ENCODE data around the gene CTPS1. TPM values are rescaled to one million over a fixed set of nuclear protein-coding genes. Genes with fewer than 3 reads are reported as not detected.

CTPS1 gene
- total and polyA plus RNA-seq, 2 of the 13 experiments (the other 11 are each of a cell fraction or from before 2014, with no cell fraction given), result 9.6 to 42.8 TPM

DNA sequence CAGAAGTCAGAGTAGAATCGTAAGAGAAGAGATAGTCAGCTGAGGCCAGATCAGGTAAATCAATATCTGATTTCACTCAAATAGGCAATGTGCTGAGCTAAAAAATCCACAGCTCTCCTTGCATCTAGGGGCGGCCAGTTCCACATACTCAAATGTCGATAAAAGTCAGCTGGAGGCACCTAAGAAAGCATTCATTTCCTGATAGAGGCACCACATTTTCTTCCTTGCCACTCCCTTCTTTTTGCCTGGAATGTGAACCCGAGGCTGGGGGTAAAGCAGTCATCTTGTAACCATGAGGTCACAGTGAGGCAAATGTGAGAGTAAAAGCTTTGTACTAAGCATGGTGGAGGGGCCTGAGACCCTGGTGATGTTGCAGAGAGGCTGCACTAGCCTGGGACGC, 24.2 kb upstream of the CTPS1 start (continued):
- TF ChIP-seq, protein P1, sequence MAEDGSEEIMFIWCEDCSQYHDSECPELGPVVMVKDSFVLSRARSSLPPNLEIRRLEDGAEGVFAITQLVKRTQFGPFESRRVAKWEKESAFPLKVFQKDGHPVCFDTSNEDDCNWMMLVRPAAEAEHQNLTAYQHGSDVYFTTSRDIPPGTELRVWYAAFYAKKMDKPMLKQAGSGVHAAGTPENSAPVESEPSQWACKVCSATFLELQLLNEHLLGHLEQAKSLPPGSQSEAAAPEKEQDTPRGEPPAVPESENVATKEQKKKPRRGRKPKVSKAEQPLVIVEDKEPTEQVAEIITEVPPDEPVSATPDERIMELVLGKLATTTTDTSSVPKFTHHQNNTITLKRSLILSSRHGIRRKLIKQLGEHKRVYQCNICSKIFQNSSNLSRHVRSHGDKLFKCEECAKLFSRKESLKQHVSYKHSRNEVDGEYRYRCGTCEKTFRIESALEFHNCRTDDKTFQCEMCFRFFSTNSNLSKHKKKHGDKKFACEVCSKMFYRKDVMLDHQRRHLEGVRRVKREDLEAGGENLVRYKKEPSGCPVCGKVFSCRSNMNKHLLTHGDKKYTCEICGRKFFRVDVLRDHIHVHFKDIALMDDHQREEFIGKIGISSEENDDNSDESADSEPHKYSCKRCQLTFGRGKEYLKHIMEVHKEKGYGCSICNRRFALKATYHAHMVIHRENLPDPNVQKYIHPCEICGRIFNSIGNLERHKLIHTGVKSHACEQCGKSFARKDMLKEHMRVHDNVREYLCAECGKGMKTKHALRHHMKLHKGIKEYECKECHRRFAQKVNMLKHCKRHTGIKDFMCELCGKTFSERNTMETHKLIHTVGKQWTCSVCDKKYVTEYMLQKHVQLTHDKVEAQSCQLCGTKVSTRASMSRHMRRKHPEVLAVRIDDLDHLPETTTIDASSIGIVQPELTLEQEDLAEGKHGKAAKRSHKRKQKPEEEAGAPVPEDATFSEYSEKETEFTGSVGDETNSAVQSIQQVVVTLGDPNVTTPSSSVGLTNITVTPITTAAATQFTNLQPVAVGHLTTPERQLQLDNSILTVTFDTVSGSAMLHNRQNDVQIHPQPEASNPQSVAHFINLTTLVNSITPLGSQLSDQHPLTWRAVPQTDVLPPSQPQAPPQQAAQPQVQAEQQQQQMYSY (CRISPR knock-in tag; IDR thresholded peaks at IDR 0.05), result no peak

DNA sequence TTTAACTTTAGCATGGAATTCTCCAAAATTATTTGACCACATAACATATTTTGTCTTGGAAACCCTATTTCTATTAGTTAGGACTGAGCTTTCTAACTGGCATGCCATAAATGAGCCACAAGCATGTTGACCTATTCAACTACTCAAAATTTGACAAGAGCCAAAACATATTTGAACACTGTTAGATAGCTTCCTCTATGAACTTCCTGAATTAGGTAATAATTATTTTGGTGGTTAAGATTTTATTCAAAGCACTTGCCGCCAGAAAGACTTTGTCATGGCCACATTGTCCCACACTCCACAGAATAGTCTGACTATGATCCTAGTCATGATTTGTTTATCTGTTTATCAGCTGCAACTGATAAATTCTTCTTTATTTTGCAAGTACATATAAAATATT, 23.1 kb upstream of the CTPS1 start:
- Histone ChIP-seq H3K4me1 (ENCODE audit: insufficient read depth, low read length) (peaks cover 18% of the 10 kb centered on the region), H3K27me3 (ENCODE audit: control insufficient read depth in 1 of 2, insufficient read depth in 2 of 2, low read length in 2 of 2) (peaks cover 0 to 9% of the 10 kb centered on the region in 2 experiments; a peak in 2 of 5 replicates), H3K27ac (ENCODE audit: extremely low read length, insufficient read depth, low read length) (no peak overlapping the region), H4K20me1 (ENCODE audit: insufficient read depth, low read length) (no peaks in the 10 kb centered on the region), H3K36me3 (replicated peaks in 1 of 2; ENCODE audit: control insufficient read depth in 1 of 2, insufficient read depth in 2 of 2, low read length in 2 of 2) (no peaks in the 10 kb centered on the region), H2AFZ (ENCODE audit: low read length) (no peak overlapping the region), H3K79me2 (ENCODE audit: insufficient read depth, low read length) (no peaks in the 10 kb centered on the region), H3K4me2 (ENCODE audit: low read depth, low read length) (no peak overlapping the region), H3K9me3 (ENCODE audit: low read length) (no peaks in the 10 kb centered on the region), H3K9ac (ENCODE audit: insufficient read depth, low read depth, low read length) (no peak overlapping the region), H3K4me3 (replicated peaks in 1 of 3; ENCODE audit: insufficient read depth in 1 of 3, low read depth in 2 of 3, low read length in 3 of 3) (no peak overlapping the region)
- no TSS peak for BruUV-seq (replicated peaks)
- WGBS (ENCODE audit: low lambda C conversion rate), result 13% methylated on average over 1 of the region's 1 CpG
- intact Hi-C loops (cut with micrococcal nuclease; ENCODE audit: unreplicated experiment) (no loop called here), in situ Hi-C loops (cut with HindIII; ENCODE audit: extremely low pct_ligation_motif_present, low pct_unique_long_range_greater_than_20kb) (loop anchor here (10.0 kb wide), 1 partner anchor 332 kb away; no protein-coding TSS in a partner anchor)
- FAIRE-seq (no peak), ATAC-seq (no peak), DNase-seq (ENCODE audit: low spot score) (no peak)
- ChIA-PET POLR2A (no interaction called here), CTCF (ENCODE audit: low intra/inter-chr PET ratio, low total read pairs) (no interaction called here)
- TF ChIP-seq JARID2 (CRISPR knock-in tag; IDR thresholded peaks at IDR 0.05; ENCODE audit: insufficient replicate concordance) (no peak), NFRKB (IDR thresholded peaks at IDR 0.05) (no peak), NPAS2 (CRISPR knock-in tag; IDR thresholded peaks at IDR 0.05; ENCODE audit: borderline replicate concordance) (no peak), ZNF205 (CRISPR knock-in tag; IDR thresholded peaks at IDR 0.05) (no peak), ZSCAN9 (CRISPR knock-in tag; IDR thresholded peaks at IDR 0.05; ENCODE audit: borderline replicate concordance) (no peak), NAIF1 (CRISPR knock-in tag; IDR thresholded peaks at IDR 0.05; ENCODE audit: borderline replicate concordance) (no peak), MBNL3 (CRISPR knock-in tag; conservative IDR thresholded peaks at IDR 0.05) (no peak)
- TF ChIP-seq, protein P2, sequence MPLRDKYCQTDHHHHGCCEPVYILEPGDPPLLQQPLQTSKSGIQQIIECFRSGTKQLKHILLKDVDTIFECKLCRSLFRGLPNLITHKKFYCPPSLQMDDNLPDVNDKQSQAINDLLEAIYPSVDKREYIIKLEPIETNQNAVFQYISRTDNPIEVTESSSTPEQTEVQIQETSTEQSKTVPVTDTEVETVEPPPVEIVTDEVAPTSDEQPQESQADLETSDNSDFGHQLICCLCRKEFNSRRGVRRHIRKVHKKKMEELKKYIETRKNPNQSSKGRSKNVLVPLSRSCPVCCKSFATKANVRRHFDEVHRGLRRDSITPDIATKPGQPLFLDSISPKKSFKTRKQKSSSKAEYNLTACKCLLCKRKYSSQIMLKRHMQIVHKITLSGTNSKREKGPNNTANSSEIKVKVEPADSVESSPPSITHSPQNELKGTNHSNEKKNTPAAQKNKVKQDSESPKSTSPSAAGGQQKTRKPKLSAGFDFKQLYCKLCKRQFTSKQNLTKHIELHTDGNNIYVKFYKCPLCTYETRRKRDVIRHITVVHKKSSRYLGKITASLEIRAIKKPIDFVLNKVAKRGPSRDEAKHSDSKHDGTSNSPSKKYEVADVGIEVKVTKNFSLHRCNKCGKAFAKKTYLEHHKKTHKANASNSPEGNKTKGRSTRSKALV (CRISPR knock-in tag; IDR thresholded peaks at IDR 0.05), result no peak
